ENCODE data around the gene HOXD9.
A peak's percentile ranks its signal among the peaks of the same experiment; 100 is the strongest.

The HOXD9 gene

GRCh38 chr2:176126929-176127773, 4.6 kb downstream of the HOXD9 start:
- no peak overlapping the region for H2AFZ ChIP-seq (ENCODE audit: low read depth, low read length)
- H3K4me1 ChIP-seq (ENCODE audit: low read length): no peaks in the 10 kb centered on the region
- H4K20me1 ChIP-seq (ENCODE audit: insufficient read depth, low read length): no peaks in the 10 kb centered on the region
- no peaks in the 10 kb centered on the region for H3K36me3 ChIP-seq (replicated peaks; ENCODE audit: low read depth, low read length)
- H3K9me3 ChIP-seq (ENCODE audit: insufficient read depth, low read length): no peaks in the 10 kb centered on the region
- H3K4me3 ChIP-seq (ENCODE audit: low read length): peak overlapping the region; percentile 33
- TF ChIP-seq EZH2phosphoT487 (IDR thresholded peaks at IDR 0.05; ENCODE audit: low read depth) (no peak), CTCF (IDR thresholded peaks at IDR 0.05; ENCODE audit: low read depth, low read length) (peak; percentile 84)
- no peak overlapping the region for H3K9ac ChIP-seq (ENCODE audit: low read length)
- H3K27ac ChIP-seq (ENCODE audit: low read length): no peak overlapping the region
- H3K27me3 ChIP-seq (ENCODE audit: low read depth, low read length): no peaks in the 10 kb centered on the region
- H3K4me2 ChIP-seq (ENCODE audit: low read length): peak overlapping the region; percentile 35
- no peaks in the 10 kb centered on the region for H3K79me2 ChIP-seq (ENCODE audit: low read length)

- no peak overlapping the region for H3K9ac ChIP-seq (ENCODE audit: low read length)
- H3K4me1 ChIP-seq (ENCODE audit: low read length): no peaks in the 10 kb centered on the region
- no peaks in the 10 kb centered on the region for H4K20me1 ChIP-seq (ENCODE audit: insufficient read depth, low read length)
- no peaks in the 10 kb centered on the region for H3K36me3 ChIP-seq (replicated peaks; ENCODE audit: low read depth, low read length)
- H3K4me3 ChIP-seq (ENCODE audit: low read length): no peak overlapping the region
- no peak overlapping the region for H3K27ac ChIP-seq (ENCODE audit: low read length)
- H3K79me2 ChIP-seq (ENCODE audit: low read length): no peaks in the 10 kb centered on the region
- no peak overlapping the region for H2AFZ ChIP-seq (ENCODE audit: low read depth, low read length)
- no peak for TF ChIP-seq CTCF (IDR thresholded peaks at IDR 0.05; ENCODE audit: low read depth, low read length)
- no peak for TF ChIP-seq EZH2phosphoT487 (IDR thresholded peaks at IDR 0.05; ENCODE audit: low read depth)
- no peaks in the 10 kb centered on the region for H3K9me3 ChIP-seq (ENCODE audit: insufficient read depth, low read length)
- H3K27me3 ChIP-seq (ENCODE audit: low read depth, low read length): no peaks in the 10 kb centered on the region
- no peak overlapping the region for H3K4me2 ChIP-seq (ENCODE audit: low read length)
Observed at GRCh38 chr2:176127774-176128072, 5.2 kb downstream of the HOXD9 start.

GRCh38 chr2:176128172-176128981, 5.9 kb downstream of the HOXD9 start:
- no peak overlapping the region for H3K27ac ChIP-seq (ENCODE audit: low read length)
- no peak overlapping the region for H2AFZ ChIP-seq (ENCODE audit: low read depth, low read length)
- H3K27me3 ChIP-seq (ENCODE audit: low read depth, low read length): no peaks in the 10 kb centered on the region
- H3K4me1 ChIP-seq (ENCODE audit: low read length): no peaks in the 10 kb centered on the region
- H3K4me2 ChIP-seq (ENCODE audit: low read length): no peak overlapping the region
- no peaks in the 10 kb centered on the region for H4K20me1 ChIP-seq (ENCODE audit: insufficient read depth, low read length)
- H3K4me3 ChIP-seq (ENCODE audit: low read length): no peak overlapping the region
- no peak overlapping the region for H3K9ac ChIP-seq (ENCODE audit: low read length)
- no peaks in the 10 kb centered on the region for H3K36me3 ChIP-seq (replicated peaks; ENCODE audit: low read depth, low read length)
- H3K9me3 ChIP-seq (ENCODE audit: insufficient read depth, low read length): no peaks in the 10 kb centered on the region
- TF ChIP-seq EZH2phosphoT487 (IDR thresholded peaks at IDR 0.05; ENCODE audit: low read depth) (no peak), CTCF (IDR thresholded peaks at IDR 0.05; ENCODE audit: low read depth, low read length) (no peak)
- H3K79me2 ChIP-seq (ENCODE audit: low read length): no peaks in the 10 kb centered on the region
